ENCODE measurements around the gene ELMO1.

ELMO1 gene

GRCh38 chr7:37430171-37430570 lies 18.5 kb downstream of the ELMO1 start:
- no peak for DNase-seq

- no peak for DNase-seq
These were observed 19.3 kb downstream of the ELMO1 start for GRCh38 chr7:37429435-37429791.

- no peak for DNase-seq
These were observed 19.8 kb downstream of the ELMO1 start for GRCh38 chr7:37428681-37429434.

GRCh38 chr7:37427276-37427940 lies 21.3 kb downstream of the ELMO1 start:
- no peak for DNase-seq

GRCh38 chr7:37425498-37425897 lies 23.2 kb downstream of the ELMO1 start:
- DNase-seq, result no peak

- DNase-seq, result no peak
These were observed 23.7 kb downstream of the ELMO1 start for GRCh38 chr7:37424995-37425394.

- no peak for DNase-seq
These were observed 24.1 kb downstream of the ELMO1 start for GRCh38 chr7:37424521-37424920.

GRCh38 chr7:37421861-37422500 lies 26.7 kb downstream of the ELMO1 start:
- DNase-seq, result no peak

GRCh38 chr7:37420946-37421695 lies 27.5 kb downstream of the ELMO1 start:
- no peak for DNase-seq

- DNase-seq, result no peak
These were observed 29.2 kb downstream of the ELMO1 start for GRCh38 chr7:37419496-37419895.

GRCh38 chr7:37418381-37418780 lies 30.3 kb downstream of the ELMO1 start:
- no peak for DNase-seq

GRCh38 chr7:37417107-37417474 lies 31.6 kb downstream of the ELMO1 start:
- DNase-seq, result no peak

- no peak for DNase-seq
These were observed 32.1 kb downstream of the ELMO1 start for GRCh38 chr7:37416378-37417106.

- no peak for DNase-seq
These were observed 33.0 kb downstream of the ELMO1 start for GRCh38 chr7:37415629-37416028.

- no peak for DNase-seq
These were observed 34.2 kb downstream of the ELMO1 start for GRCh38 chr7:37414352-37414983.

- no peak for DNase-seq
These were observed 37.1 kb downstream of the ELMO1 start for GRCh38 chr7:37411444-37412034.

GRCh38 chr7:37410305-37411229 lies 38.1 kb downstream of the ELMO1 start:
- DNase-seq, result no peak

- DNase-seq, result no peak
These were observed 39.2 kb downstream of the ELMO1 start for GRCh38 chr7:37409461-37409860.

GRCh38 chr7:37408291-37409228 lies 40.1 kb downstream of the ELMO1 start:
- no peak for DNase-seq
